RCC 7860 (cell line): Measurements from ENCODE around the gene DDOST.

Experiments used
- DNase-seq: peaks from one replicate; pipeline ENCODE4 v3.0.0-alpha.2; 2015; ENCODE audit warnings: low spot score
- FAIRE-seq: peaks from 2 replicates; lab custom pipeline; 2012; peaks lifted over from hg19 to GRCh38; lab: Jason Lieb, UNC

DDOST gene

DNA sequence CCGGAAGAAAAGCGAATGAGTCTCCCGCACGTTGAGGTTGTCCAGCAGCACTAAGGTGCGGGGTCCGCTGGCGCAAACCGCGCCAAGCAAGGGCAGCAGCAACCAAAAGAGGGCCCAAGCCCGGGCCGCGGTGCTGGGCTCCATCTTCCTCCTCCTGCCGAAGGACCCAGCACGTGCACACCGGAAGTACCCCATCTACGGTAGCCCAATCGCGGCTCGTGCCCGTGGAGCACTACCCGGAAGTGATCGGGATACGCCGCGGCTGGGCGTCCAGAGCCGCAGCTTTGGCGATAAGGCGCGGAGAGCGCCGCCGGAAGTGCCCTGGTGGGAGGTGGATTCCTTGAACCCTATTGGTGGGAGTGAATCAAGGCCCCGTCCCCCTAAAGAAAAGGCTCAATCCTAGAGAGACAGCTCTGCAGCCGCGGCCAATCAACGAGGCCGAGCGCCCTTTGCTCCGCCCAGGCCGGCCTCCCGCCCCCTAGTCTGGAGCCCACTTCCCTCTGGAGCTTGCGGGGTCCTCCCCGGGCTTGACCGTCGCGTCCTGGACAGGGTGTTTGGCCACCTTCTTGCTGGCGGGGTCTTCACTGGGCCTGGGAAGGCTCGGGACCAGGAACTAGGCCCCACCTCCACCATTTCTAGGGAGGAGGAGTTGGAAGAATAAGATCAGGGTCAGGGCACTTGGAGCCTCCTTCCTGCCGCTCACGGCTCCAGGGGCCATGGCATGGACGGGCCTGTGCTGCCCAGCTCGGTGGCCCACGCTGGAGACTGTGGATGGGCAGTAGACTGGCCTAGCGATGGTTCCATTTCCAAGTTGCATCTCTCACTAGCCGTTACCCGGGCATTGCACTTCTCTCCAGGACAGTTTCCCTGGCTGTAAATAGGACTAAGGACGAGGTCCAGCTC is at the start of gene DDOST:
DDOST (minus strand) TSS at position 163 of the 903 bp plus-strand sequence; CDS start at position 144, 19 bp downstream.
- FAIRE-seq (peak; percentile 94), DNase-seq (peak; percentile 94)

DNA sequence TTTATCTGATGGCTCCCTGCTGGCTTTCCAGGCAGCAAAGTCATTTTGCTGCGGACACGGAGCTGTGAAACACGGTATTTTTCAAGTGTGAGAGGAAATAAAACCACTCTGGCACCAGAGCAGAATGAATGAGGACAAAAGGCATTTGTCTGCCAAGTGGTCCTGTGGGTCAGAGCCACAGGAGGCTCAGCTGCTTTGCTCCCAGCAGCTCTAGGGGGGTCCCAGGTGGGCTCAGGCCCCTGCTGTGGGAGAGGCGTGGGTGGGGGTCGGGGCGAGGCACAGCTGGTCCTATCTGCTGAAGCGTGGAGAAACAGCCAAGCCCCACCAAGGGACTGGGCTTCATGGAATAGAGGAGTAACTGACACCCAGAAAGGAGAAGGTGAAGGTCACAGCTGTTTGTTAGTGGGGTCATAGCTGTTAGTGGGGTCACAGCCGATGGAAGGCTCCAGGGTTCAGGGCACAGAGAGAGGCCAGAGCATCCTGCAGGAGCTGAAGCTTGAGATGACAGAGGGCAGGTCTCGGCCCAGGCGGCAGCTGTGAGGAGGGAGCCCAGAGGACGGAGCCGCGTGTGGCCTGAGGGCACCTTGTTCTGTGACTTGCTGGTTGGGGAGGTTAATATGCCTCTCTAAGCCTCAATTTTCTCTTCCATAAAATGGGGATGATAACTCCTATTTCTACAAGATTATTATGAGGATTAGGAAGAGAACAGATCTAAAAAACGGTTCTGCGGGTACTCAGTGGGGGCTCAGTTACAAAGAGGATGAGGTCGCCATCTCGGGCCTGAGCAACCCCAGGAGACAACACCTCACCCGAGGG is 49.5 kb upstream of the DDOST start:
- no peak for FAIRE-seq
- no peak for DNase-seq

DNA sequence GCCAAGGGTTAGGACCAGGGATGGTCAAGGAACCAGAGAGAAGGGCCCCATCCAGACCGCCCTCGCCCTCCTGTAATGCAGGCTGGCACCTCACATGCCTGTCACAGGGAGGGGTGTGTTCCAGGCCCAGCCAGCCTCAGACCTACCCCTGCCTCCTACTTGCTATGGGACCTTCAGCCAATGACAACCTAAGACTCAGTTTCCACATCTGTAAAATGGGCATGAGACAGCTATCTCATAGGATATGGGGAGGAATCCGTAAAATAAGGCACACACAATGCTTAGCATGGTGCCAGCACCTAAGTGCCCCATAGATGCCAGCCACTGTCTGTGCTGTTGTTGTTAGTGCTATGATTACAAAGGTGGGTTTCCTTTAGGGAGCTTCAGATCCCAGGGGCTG is 48.7 kb upstream of the DDOST start:
- DNase-seq = no peak
- no peak for FAIRE-seq

DNA sequence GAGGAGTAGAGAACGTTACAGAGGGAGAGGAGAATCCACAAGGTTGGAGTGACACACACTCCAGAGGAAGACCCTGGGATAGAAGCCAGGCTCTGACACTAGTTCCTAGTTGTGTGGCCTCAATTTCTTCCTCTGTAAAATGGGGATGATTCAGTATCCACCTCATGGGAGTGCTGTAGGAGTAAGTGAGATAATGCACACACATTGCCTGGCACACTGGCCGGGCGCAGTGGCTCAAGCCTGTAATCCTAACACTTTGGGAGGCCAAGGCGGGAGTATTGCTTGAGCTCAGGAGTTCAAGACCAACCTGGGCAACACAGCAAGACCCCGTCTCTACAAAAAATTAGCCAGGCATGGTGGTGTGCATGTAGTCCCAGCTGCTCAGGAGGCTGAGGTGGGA is 47.7 kb upstream of the DDOST start:
- DNase-seq = no peak
- FAIRE-seq = no peak

DNA sequence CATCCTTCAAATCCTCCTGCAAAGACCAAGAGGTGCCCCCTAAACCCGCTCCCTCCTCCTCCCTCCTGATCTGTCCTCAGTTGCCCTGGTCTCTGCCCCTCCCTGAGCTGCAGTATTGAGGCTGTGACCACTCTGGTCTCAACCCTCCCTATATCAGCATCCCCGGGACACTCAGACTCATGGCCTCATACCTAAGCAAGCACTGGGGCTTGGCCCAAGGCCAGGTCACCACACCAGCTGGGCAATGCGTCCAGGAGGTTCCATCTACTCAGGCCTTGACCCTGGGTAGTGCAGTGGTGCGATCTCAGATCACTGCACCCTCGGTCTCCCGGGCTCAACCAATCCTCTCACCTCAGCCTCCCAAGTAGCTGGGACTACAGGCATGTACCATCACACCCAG is 46.9 kb upstream of the DDOST start:
- no peak for FAIRE-seq
- no peak for DNase-seq

- FAIRE-seq (no peak), DNase-seq (no peak)
Observed at GRCh38 chr1:20706841-20707240, 45.7 kb upstream of the DDOST start.

- FAIRE-seq = no peak
Observed at GRCh38 chr1:20705203-20705755, 44.1 kb upstream of the DDOST start.

DNA sequence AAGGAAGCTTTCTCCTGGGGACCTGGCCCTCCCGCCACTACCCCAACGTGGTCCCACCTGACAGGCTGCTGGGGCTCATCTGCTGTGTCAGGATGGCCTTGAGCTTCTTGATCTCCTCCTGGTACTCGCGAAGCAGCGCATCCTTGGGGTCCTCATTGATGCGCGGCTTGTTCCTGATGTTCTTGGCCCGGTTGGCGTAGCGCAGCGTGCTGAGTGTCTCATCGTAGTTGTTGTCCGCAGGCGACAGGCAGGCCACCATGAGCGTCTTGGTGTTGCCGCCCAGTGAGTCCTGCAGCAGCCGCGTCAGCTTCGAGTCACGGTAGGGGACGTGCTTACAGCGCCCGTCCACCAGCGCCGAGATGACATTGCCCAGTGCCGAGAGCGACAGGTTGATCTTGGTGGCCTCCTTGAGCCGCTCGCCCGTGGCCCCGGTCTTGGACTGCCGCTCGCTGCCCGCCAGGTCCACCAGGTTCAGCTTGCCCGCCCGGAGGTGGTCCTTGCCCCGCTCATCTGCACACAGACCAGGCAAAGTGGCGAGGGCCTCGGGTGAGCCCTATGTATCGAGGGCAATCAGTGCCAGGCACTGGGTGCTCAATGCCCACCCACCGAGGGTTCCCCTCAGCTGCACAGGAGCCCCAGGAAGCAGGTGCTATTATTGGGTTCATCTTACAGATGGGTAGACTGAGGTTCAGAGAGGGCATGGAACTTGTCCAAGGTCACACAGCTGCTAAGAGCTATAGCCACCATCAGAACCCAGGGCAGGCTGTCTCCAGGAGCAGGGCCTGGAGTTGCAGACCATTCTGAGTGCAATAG is 43.4 kb upstream of the DDOST start:
- FAIRE-seq (no peak), DNase-seq (no peak)

More at GRCh38 chr1:20705203-20705755, 44.1 kb upstream of the DDOST start:
- DNase-seq = no peak

- DNase-seq (no peak), FAIRE-seq (no peak)
Observed at GRCh38 chr1:20703124-20703756, 42.1 kb upstream of the DDOST start.

DNA sequence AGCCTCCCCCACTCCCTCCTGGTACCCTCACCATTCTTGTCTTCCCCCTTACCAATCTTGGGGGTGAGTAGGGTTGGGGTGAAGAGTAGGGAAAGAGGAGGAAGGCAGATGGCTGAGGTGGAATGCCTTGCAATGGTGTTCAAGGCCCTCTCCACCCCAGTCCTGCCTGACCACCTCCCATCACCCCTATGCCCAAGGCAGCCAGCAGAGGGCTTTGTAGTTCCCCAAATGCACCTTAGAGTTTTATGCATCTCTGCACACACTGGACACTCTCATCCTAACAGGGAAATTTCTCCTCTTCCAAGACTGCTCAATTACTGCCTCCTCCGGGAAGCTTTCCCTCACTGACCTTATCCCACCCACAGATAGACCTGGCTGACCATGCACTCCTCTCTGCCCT is 41.2 kb upstream of the DDOST start:
- FAIRE-seq (no peak), DNase-seq (no peak)

DNA sequence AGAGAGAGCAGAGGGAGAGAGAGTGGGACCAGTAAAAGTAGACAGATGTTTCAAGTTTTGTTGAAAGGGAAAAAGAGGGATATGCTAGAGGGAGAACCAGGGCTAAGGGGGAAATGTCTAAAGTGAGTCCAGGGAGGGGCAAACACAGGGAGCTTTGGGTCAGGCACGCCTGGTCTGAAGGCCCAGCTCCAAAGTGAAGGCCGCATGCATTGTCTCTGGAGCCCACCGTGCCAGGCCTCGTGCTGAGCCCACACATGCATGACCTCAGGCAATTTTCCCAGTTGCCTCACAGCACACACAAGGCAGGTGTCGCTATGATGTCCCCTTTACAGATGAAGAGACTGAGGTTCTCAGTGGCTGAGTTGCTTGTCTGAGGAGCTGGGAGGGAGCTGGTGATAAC is 40.7 kb upstream of the DDOST start:
- FAIRE-seq (no peak), DNase-seq (no peak)

GRCh38 chr1:20701446-20701845 is 40.3 kb upstream of the DDOST start:
- FAIRE-seq = no peak

GRCh38 chr1:20700636-20701215 is 39.6 kb upstream of the DDOST start:
- DNase-seq (no peak), FAIRE-seq (no peak)

More at GRCh38 chr1:20701446-20701845, 40.3 kb upstream of the DDOST start:
- no peak for DNase-seq

GRCh38 chr1:20699558-20699957 is 38.4 kb upstream of the DDOST start:
- no peak for DNase-seq
- FAIRE-seq = no peak

- no peak for FAIRE-seq
- peak; percentile 34 for DNase-seq
Observed at GRCh38 chr1:20698195-20698910, 37.2 kb upstream of the DDOST start.

DNA sequence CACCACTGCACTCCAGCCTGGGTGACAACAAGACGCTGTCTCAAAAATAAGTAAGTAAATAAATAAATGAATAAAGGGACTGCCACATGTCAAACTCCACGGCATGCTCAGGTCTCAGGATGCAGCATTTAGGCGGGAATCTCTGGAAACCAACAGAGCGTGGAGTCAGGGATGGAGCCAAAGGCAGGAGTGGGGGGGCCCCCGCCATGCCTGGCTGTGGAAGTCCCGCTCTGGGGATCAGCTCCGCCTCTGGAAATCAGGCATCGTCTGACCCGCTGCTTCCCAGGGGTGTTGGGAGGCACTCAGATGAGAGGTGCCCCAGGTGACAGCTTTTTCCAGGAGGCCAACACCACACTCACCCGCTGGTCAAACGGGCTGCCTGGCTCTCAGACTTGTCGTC is 36.4 kb upstream of the DDOST start:
- FAIRE-seq = no peak
- DNase-seq = no peak

DNA sequence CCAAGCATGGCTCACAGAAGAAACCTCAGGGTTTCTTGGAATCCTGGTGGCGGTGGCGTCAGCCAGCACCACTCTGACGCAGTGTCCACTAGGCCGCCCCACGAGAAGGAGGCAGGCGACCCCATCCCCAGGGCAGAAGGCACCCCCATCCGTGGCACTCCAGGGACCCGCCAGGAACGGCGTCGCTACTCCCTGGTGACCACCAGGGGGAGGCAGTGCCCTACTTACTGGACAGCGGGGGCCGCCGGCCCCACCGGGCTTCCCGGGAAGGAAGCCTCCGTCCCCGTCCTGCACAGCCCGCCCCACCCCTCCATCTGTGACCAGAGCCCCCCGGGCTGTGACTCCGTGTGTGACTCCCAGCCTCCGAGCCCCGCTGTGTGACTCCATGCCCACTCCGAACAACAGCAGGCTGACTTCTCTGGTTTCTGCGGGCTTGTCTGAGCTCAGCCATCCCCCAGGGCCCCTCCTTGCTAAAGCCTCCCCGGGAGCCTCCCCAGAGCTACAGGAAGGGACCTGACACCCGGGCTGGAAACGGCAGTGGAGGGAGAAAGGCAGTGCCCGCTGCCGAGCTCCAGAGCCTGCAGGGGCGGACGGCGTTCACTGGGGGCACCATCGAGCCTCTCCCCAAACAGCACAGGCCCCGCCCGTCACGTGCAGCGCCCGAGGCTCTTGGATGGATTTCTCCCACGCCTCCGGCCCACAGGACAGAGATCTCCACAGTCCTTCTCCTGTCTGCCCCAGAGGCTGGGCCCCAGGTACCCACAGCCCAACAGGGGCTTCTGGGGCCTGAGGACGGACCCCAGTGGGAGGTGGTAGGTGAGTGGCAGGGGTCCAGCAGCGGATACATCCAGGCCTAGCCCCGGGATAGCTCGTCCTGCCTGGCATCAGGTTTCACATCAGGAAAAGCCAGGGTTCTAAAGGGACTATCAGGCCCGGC is 35.5 kb upstream of the DDOST start:
- peak; percentile 45 for FAIRE-seq
- DNase-seq = peak; percentile 83

GRCh38 chr1:20695515-20695914 is 34.3 kb upstream of the DDOST start:
- FAIRE-seq (no peak), DNase-seq (no peak)
